GM12875 (cell line): ENCODE data around the gene FEM1B.

Experiments used
- H3K4me3 ChIP-seq: one replicate; pipeline ENCODE4 v1.5.1; 2011; ENCODE audit warnings: low read depth, low read length, control low read depth
- CTCF ChIP-seq: IDR thresholded peaks from 2 replicates; pipeline ENCODE4 v1.5.1; 2011; ENCODE audit warnings: low read depth, mild to moderate bottlenecking, control low read depth, inconsistent platforms, low read length, moderate library complexity, borderline replicate concordance; ENCODE audit not compliant: insufficient read depth

Gene FEM1B

GRCh38 chr15:68312701-68313204 is 35.2 kb downstream of the FEM1B start:
- TF ChIP-seq CTCF = no peak
- no peak overlapping the region for H3K4me3 ChIP-seq

- no peak for TF ChIP-seq CTCF
- no peak overlapping the region for H3K4me3 ChIP-seq
These were observed 36.2 kb downstream of the FEM1B start for GRCh38 chr15:68313501-68314410.

GRCh38 chr15:68314563-68314962 is 37.0 kb downstream of the FEM1B start:
- no peak for TF ChIP-seq CTCF
- no peak overlapping the region for H3K4me3 ChIP-seq

GRCh38 chr15:68315035-68315434 is 37.5 kb downstream of the FEM1B start:
- no peak overlapping the region for H3K4me3 ChIP-seq
- TF ChIP-seq CTCF = no peak

GRCh38 chr15:68315495-68316031 is 38.0 kb downstream of the FEM1B start:
- TF ChIP-seq CTCF = no peak

GRCh38 chr15:68316061-68316804 is 38.7 kb downstream of the FEM1B start:
- no peak overlapping the region for H3K4me3 ChIP-seq
- TF ChIP-seq CTCF = peak; percentile 46

More at GRCh38 chr15:68315495-68316031, 38.0 kb downstream of the FEM1B start:
- H3K4me3 ChIP-seq = no peak overlapping the region
